Heart left ventricle (tissue), 16 donors: Measurements from ENCODE around the gene SRF. TPM values are rescaled to one million over a fixed set of nuclear protein-coding genes. Genes with fewer than 3 reads are reported as not detected.

ENCODE experiments used
- ATAC-seq, 4 donors: fragments of 200-7000 bp; cut with Tn5 transposase; one replicate each; pipeline ENCODE4 v1.9.1; 2020 to 2022; ENCODE audit warnings: moderate library complexity in 4 of 4, mild to moderate bottlenecking in 3 of 4, moderate number of reproducible peaks in 1 of 4
- DNase-seq, 5 donors: peaks; one replicate each; pipeline ENCODE4 v3.0.0-alpha.2; 2020
- H3K27ac ChIP-seq, 12 donors: fragments of 200-600 bp; sonication (generic) in 4 of 12; one replicate each; pipeline versions ENCODE4 v1.5.0 to v1.8.0; 2016 to 2022; ENCODE audit warnings: mild to moderate bottlenecking in 2 of 12
- H3K27me3 ChIP-seq, 9 donors: fragments of 200-600 bp; sonication (generic) in 2 of 9; one replicate each; pipeline versions ENCODE4 v1.5.1 to v1.8.0; 2016 to 2022; ENCODE audit warnings: mild to moderate bottlenecking in 3 of 9
- H3K36me3 ChIP-seq, 9 donors: fragments of 200-600 bp; sonication (generic) in 2 of 9; one replicate each; pipeline versions ENCODE4 v1.5.0 to v1.8.0; 2018 to 2022; ENCODE audit warnings: mild to moderate bottlenecking in 2 of 9
- H3K4me1 ChIP-seq, 12 donors: fragments of 200-600 bp; sonication (generic) in 4 of 12; one replicate each; pipeline versions ENCODE4 v1.5.0 to v1.8.0; 2016 to 2022; ENCODE audit warnings: mild to moderate bottlenecking in 3 of 12
- H3K4me3 ChIP-seq, 12 donors: fragments of 200-600 bp; sonication (generic) in 4 of 12; one replicate each; pipeline versions ENCODE4 v1.5.0 to v1.8.0; 2017 to 2022; ENCODE audit warnings: mild to moderate bottlenecking in 9 of 12, moderate library complexity in 4 of 12
- H3K9me3 ChIP-seq, 12 donors: fragments of 200-600 bp; sonication (generic) in 4 of 12; one replicate each; pipeline versions ENCODE4 v1.5.0 to v1.8.0; 2016 to 2022; ENCODE audit warnings: mild to moderate bottlenecking in 1 of 12
- CTCF ChIP-seq, 12 donors: fragments of 200-600 bp; sonication (generic) in 4 of 12; IDR thresholded peaks; one replicate each; pipeline versions ENCODE4 v1.5.0 to v1.8.0; 2018 to 2022; ENCODE audit warnings: antibody characterized with exemption in 12 of 12, mild to moderate bottlenecking in 5 of 12
- POLR2A ChIP-seq, 2 donors: fragments of 450-650 bp; IDR thresholded peaks; one replicate each; pipeline ENCODE4 v1.6.1; 2017; ENCODE audit warnings: antibody characterized with exemption in 2 of 2, mild to moderate bottlenecking in 2 of 2, moderate library complexity in 2 of 2
- WGBS, 4 donors: extraction: QIAGEN DNeasy Blood & Tissue Kit in 2 of 4; methylation state at CpG; one replicate each; pipeline versions ENCODE4 v1.1.5 to v1.1.7; 2013 to 2018; 5-methylcytosine and 5-hydroxymethylcytosine counted together
- intact Hi-C, 10 donors: fragments of 100-400 bp; cut with DNase I; formaldehyde crosslinking; loops; one replicate each; pipeline versions ENCODE4 v1.11.1 to v1.14.2; 2022
- polyA plus RNA-seq, 2 donors: library from polyadenylated mRNA; stranded (reverse); fragments of 200-250 nt; gene quantifications; one replicate each; pipeline ENCODE4 v1.2.3, GENCODE V29; 2013
- total RNA-seq, 9 donors: library from RNA; depleted of rRNA in 2 of 9; stranded (reverse); fragments of >200 nt in 2 of 9; fragmentation: NEBNext Ultra II Directional in 3 of 9; extraction: Animal tissue kit (Norgen Biotek cat#: 25700) in 3 of 9; gene quantifications; one replicate each; pipeline versions ENCODE4 v1.1.0 to v1.2.4, GENCODE V29; 2016 to 2023
- donor health status: ischemic (EF 13 %, LVEDD 7.1; RV severe dilation, severe dysfunction).
- donor health status: healthy with polysubstance abuse.
- donor health status: DM: no; HTN: yes; CAD: no.
- donor health status: DM: no; HTN: no; CAD: no.
- donor health status: ischemic (EF 25% LVEDD 6.9; RV normal size, moderate dysfunction).
- donor health status: ischemic (EF 25% LVEDD 5.7; RV mildly dilated, moderate dysfunction).
- donor health status: healthy.
- donor health status: DM: yes; HTN: yes; CAD: no.
- donor health status: ischemic (EF 35%, LVEDD 5.7; RV mildly dilated, moderate dysfunction).
- donor health status: nonischemic (EF 11% LVEDD 7.7; RV severe dilation, severe dysfunction).
- donor health status: DM: yes; HTN: yes; CAD: no.
- donor health status: PGD.
- donor health status: ischemic (EF 29% LVEDD 5.4; RV normal size, mild dysfunction).
- donor health status: nonischemic (EF 23%, LVEDD 6.1; RV moderate dilation, normal function).

SRF gene
- total and polyA plus RNA-seq, 11 donors: 43.5 to 94.4 (median 73.3) TPM

DNA sequence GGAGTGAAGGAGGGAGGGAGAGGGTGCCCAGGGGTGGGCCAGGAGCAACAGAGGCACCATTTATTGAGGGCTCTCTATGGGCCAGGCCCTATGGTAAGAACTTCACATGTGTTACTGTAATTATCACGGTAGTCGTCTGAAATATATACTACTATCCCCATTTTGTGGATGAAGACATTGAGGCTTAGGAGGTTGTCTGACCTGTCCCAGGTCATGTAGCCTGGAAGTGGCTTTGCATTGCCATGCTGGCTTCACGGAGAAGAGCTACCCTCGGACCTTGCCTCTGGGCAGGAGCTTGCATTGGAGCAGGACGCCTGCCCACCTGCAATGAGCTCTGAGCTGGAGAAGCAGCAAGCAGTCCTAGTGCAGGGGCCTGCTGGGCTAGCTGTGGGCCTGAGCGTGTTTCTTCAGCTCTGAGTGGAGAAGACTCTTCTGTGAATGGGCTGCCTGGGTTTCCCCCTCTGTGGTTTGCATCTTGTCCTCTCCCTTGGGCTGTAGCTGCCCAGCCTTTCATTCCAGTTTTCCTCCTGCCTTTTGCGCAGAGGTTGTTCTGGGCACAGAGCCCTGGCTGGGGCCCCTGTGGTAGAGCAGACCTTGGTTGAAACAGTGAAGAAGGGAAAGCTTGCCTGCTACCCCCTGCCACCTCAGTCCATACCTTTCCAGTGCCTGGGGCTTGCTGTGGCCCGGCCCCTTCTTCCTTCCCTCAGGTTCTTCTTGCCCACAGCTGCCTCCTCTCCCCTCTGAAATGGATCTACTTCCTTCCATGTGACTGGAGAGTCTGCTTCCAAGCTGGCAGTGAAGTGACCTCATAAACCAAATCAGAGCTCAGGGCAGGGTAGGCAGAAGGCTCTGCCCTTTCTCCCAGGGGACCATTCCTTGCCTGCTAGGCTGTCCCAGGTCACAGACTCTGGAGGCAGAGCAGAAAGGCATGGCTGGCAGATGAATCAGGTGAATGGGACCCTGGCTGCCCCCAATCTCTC, 24.1 kb upstream of the SRF start:
- no peak overlapping the region for H3K27ac ChIP-seq
- no peaks in the 10 kb centered on the region for H3K27me3 ChIP-seq
- intact Hi-C loops: no loop called here
- TF ChIP-seq CTCF (IDR thresholded peaks at IDR 0.05) (no peak), POLR2A (IDR thresholded peaks at IDR 0.05) (no peak)
- H3K4me3 ChIP-seq: no peak overlapping the region
- 80 to 97% (median 92%) methylated on average over 8 of the region's 8 CpGs for WGBS, 4 donors
- ATAC-seq (no peak), DNase-seq (peak in 1 of 5 donors; percentile 19)
- peaks cover 0 to 17% (median 11%) of the 10 kb centered on the region in 12 donors for H3K4me1 ChIP-seq
- H3K9me3 ChIP-seq: no peaks in the 10 kb centered on the region
- no peaks in the 10 kb centered on the region for H3K36me3 ChIP-seq

- 92 to 94% (median 93%) methylated on average over 6 of the region's 6 CpGs for WGBS, 4 donors
Observed at GRCh38 chr6:43147691-43148477, 23.2 kb upstream of the SRF start.

DNA sequence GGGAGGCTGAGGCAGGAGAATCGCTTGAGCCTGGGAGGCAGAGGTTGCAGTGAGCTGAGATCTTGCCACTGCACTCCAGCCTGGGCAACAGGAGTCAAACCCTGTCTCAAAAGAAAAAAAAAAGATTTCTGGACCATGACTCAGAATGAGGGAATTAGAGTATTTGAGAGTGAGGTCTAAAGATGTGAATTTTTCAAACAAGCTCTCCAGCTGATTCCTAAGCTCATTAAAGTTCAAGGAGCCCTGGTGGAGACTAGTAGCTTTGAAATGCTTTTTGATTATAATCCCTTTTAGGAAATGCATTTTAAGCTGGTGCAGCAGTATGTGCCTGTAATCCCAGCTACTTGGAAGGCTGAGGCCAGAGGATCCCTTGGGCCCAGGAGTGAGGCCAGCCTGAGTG, 21.8 kb upstream of the SRF start:
- TF ChIP-seq CTCF (IDR thresholded peaks at IDR 0.05) (no peak), POLR2A (IDR thresholded peaks at IDR 0.05) (no peak)
- H3K27ac ChIP-seq: no peak overlapping the region
- H3K4me1 ChIP-seq: peaks cover 0 to 4% (median 0%) of the 10 kb centered on the region in 12 donors
- DNase-seq: no peak
- intact Hi-C loops: no loop called here
- no peaks in the 10 kb centered on the region for H3K36me3 ChIP-seq
- H3K4me3 ChIP-seq: no peak overlapping the region
- WGBS, 4 donors: 91 to 100% (median 95%) methylated on average over 1 of the region's 1 CpG
- no peak for ATAC-seq
- no peaks in the 10 kb centered on the region for H3K27me3 ChIP-seq
- H3K9me3 ChIP-seq: no peaks in the 10 kb centered on the region

More at GRCh38 chr6:43147691-43148477, 23.2 kb upstream of the SRF start:
- TF ChIP-seq POLR2A (IDR thresholded peaks at IDR 0.05) (no peak), CTCF (IDR thresholded peaks at IDR 0.05) (no peak)
- peaks cover 0 to 16% (median 10%) of the 10 kb centered on the region in 12 donors for H3K4me1 ChIP-seq
- H3K27ac ChIP-seq: no peak overlapping the region
- no peaks in the 10 kb centered on the region for H3K27me3 ChIP-seq
- no peak overlapping the region for H3K4me3 ChIP-seq
- no peaks in the 10 kb centered on the region for H3K36me3 ChIP-seq
- no peaks in the 10 kb centered on the region for H3K9me3 ChIP-seq
- DNase-seq: peak in 1 of 5 donors; percentile 7
- ATAC-seq: no peak
- intact Hi-C loops: no loop called here
